Tibial nerve (tissue), 4 donors: Measurements from ENCODE around the gene PCBP1. TPM values are rescaled to one million over a fixed set of nuclear protein-coding genes. Genes with fewer than 3 reads are reported as not detected.

Experiments
- DNase-seq, 2 donors: peaks; one replicate each; pipeline ENCODE4 v3.0.0-alpha.2; 2019; ENCODE audit warnings: low spot score in 2 of 2
- H3K27ac ChIP-seq, 4 donors: fragments of 200-600 bp; sonication (generic) in 3 of 4; one replicate each; pipeline ENCODE4 v1.5.1; 2017 to 2019; ENCODE audit warnings: mild to moderate bottlenecking in 1 of 4
- H3K27me3 ChIP-seq, 2 donors: fragments of 200-600 bp; sonication (generic) in 1 of 2; one replicate each; pipeline versions ENCODE4 v1.5.1 to v1.6.0; 2017 to 2019
- H3K36me3 ChIP-seq, 3 donors: fragments of 200-600 bp; sonication (generic); one replicate each; pipeline ENCODE4 v1.5.1; 2018 to 2019
- H3K4me1 ChIP-seq, 4 donors: fragments of 200-600 bp; sonication (generic) in 3 of 4; one replicate each; pipeline ENCODE4 v1.5.1; 2017 to 2019
- H3K4me3 ChIP-seq, 4 donors: fragments of 200-600 bp; sonication (generic) in 3 of 4; one replicate each; pipeline ENCODE4 v1.5.1; 2017 to 2019; ENCODE audit warnings: mild to moderate bottlenecking in 1 of 4, moderate library complexity in 1 of 4
- H3K9me3 ChIP-seq, 4 donors: fragments of 200-600 bp; sonication (generic) in 3 of 4; one replicate each; pipeline ENCODE4 v1.5.1; 2017 to 2019
- EP300 ChIP-seq, 2 donors: sonication (generic); formaldehyde crosslinking; IDR thresholded peaks; one replicate each; pipeline ENCODE4 v1.6.1; 2017; ENCODE audit warnings: antibody characterized with exemption in 2 of 2, mild to moderate bottlenecking in 1 of 2
- POLR2A ChIP-seq, 2 donors: fragments of 450-650 bp; IDR thresholded peaks; one replicate each; pipeline ENCODE4 v1.6.1; 2017; ENCODE audit warnings: antibody characterized with exemption in 2 of 2, mild to moderate bottlenecking in 2 of 2, moderate library complexity in 2 of 2
- WGBS, 2 donors: methylation state at CpG; one replicate each; pipeline ENCODE4 v1.1.5; 2018; 5-methylcytosine and 5-hydroxymethylcytosine counted together
- total RNA-seq, 4 donors: library from RNA; depleted of rRNA; stranded (reverse); fragments of >200 nt; gene quantifications; one replicate each; pipeline ENCODE4 v1.1.0, GENCODE V29; 2016
- TF ChIP-seq, protein P1 (sequence below), 5 experiments: fragments of 200-600 bp in 3 of 5; fragments of 450-650 bp in 2 of 5; sonication (generic) in 3 of 5; IDR thresholded peaks; one replicate each; pipeline ENCODE4 v1.5.1; 2016 to 2019; ENCODE audit warnings: antibody characterized with exemption in 5 of 5, mild to moderate bottlenecking in 3 of 5, moderate library complexity in 2 of 5

The PCBP1 gene
- total RNA-seq, 4 donors from 2014 or later = 157 to 203 (median 188) TPM

DNA sequence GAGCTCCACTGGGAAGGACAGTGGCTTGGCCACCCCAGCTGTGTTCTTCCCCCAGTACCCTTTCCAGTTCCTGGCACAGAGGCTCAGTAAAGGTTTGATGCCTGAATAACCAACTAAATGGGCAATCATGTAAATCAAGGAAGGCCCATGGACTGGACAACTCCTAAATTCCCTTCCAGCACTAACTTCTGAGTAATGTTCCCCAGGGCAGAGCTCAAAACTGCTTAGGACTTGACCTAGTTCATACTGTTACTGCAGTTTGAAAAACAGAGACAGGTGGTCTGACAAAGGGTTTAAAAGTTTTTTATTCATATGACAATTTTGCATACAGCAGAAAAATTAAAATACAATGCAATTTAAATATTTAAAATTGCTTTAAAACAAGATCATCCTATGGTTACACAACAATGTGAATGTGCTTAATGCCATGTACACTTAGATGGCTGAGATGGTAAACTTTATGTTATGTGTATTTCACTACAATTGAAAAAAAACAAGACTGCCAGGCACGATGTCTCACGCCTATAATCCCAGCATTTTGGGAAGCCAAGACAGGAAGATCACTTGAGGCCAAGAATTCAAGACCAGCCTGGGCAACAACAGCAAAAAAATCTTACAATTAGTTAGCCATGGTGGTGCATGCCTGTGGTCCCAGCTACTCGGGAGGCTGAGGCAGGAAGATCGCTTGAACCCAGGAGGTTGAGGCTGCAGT lies 26.2 kb downstream of the PCBP1 start:
- no peak for TF ChIP-seq POLR2A (IDR thresholded peaks at IDR 0.05)
- TF ChIP-seq EP300 (IDR thresholded peaks at IDR 0.05) = no peak
- TF ChIP-seq, protein P1, sequence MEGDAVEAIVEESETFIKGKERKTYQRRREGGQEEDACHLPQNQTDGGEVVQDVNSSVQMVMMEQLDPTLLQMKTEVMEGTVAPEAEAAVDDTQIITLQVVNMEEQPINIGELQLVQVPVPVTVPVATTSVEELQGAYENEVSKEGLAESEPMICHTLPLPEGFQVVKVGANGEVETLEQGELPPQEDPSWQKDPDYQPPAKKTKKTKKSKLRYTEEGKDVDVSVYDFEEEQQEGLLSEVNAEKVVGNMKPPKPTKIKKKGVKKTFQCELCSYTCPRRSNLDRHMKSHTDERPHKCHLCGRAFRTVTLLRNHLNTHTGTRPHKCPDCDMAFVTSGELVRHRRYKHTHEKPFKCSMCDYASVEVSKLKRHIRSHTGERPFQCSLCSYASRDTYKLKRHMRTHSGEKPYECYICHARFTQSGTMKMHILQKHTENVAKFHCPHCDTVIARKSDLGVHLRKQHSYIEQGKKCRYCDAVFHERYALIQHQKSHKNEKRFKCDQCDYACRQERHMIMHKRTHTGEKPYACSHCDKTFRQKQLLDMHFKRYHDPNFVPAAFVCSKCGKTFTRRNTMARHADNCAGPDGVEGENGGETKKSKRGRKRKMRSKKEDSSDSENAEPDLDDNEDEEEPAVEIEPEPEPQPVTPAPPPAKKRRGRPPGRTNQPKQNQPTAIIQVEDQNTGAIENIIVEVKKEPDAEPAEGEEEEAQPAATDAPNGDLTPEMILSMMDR (IDR thresholded peaks at IDR 0.05) = no peak
- Histone ChIP-seq H3K4me3 (no peak overlapping the region), H3K9me3 (no peaks in the 10 kb centered on the region), H3K36me3 (no peaks in the 10 kb centered on the region), H3K4me1 (peaks cover 0 to 47% (median 24%) of the 10 kb centered on the region in 4 donors), H3K27me3 (no peaks in the 10 kb centered on the region), H3K27ac (peak overlapping the region in 2 of 4 donors; percentile 68 to 71)
- no peak for DNase-seq
- 77 to 84% methylated on average over 4 of the region's 4 CpGs for WGBS, 2 donors

DNA sequence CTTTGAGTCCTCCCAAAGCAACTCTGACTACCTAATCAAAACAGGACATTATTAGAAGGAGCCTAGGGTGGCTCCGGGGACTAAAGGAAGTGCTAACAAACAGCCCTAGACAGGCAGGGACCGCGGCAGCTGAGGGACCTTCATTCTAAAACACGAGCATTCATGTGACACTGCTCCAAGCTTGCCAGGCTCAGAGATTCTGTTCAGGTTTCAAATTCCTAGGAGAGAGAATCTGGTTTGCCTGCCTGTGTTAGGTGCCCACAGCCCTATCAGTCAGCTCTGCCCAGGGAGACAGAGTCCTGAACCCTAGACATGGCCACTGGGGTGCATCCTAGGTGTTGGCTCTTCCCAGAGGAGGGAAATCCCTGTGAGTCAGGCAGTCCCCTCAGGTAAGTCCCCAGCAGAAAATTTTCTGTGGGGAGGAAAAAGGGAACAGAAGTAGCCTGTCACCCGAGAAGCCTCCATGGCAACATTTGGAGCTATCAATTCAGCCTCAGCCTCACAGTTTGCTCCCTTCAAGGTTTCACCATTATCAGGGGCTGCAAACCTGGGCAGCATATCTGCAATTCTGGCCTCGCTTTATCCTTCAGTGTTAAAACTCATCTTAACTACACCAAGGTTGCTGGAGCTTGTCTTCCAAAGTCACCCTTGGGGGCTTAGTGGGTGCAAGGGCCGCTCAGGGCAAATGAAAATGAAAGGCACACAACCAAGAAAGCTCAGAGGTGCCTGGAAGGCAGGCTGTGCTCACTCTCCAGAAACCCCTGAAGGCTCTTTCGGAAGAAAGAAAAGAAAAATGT lies 28.6 kb downstream of the PCBP1 start:
- no peak overlapping the region for H3K4me3 ChIP-seq
- H3K36me3 ChIP-seq = no peaks in the 10 kb centered on the region
- peak overlapping the region in 3 of 4 donors; percentile 52 to 72 (median 70) for H3K27ac ChIP-seq
- 59 to 60% methylated on average over 8 of the region's 8 CpGs for WGBS, 2 donors
- H3K4me1 ChIP-seq = peaks cover 0 to 41% (median 24%) of the 10 kb centered on the region in 4 donors
- DNase-seq = no peak
- TF ChIP-seq EP300 (IDR thresholded peaks at IDR 0.05) (no peak), POLR2A (IDR thresholded peaks at IDR 0.05) (no peak)
- TF ChIP-seq, protein P1 (IDR thresholded peaks at IDR 0.05) = no peak
- H3K27me3 ChIP-seq = no peaks in the 10 kb centered on the region
- H3K9me3 ChIP-seq = no peaks in the 10 kb centered on the region

DNA sequence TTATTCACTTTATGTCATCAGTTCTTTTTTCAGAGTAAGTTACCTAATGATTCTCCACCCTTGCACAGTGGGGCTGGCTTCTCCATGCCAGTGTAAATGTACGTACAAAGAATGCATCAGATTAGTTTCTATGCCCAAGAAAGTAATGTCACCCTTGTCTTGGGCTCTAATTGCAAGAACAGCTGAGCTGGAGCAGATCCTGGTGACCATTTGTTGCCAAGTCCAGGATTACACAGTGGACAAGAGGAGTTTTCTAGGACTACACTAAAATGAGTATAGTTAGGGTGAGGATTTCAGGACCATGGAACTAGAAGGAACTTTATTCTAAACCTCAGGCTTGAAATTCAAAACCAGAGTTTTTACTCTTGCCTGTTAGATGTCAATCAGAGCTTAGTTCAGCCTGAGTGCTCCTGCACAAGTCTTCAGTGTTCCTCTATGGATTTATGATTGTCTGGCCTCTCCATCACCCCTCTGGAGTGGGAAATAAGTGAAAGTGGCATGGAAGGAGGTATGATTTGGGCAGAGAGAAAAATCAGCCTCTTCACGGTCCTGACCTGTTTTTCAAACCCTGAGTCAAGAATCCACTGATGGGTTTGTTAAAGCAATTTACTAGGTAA lies 29.8 kb downstream of the PCBP1 start:
- WGBS, 2 donors = 59 to 60% methylated on average over 2 of the region's 2 CpGs
- Histone ChIP-seq H3K4me1 (peaks cover 0 to 39% (median 20%) of the 10 kb centered on the region in 4 donors), H3K4me3 (no peak overlapping the region), H3K9me3 (no peaks in the 10 kb centered on the region), H3K27ac (peak overlapping the region in 2 of 4 donors; percentile 62 to 72), H3K36me3 (no peaks in the 10 kb centered on the region), H3K27me3 (no peaks in the 10 kb centered on the region)
- TF ChIP-seq, protein P1 (IDR thresholded peaks at IDR 0.05) = no peak
- DNase-seq = no peak

DNA sequence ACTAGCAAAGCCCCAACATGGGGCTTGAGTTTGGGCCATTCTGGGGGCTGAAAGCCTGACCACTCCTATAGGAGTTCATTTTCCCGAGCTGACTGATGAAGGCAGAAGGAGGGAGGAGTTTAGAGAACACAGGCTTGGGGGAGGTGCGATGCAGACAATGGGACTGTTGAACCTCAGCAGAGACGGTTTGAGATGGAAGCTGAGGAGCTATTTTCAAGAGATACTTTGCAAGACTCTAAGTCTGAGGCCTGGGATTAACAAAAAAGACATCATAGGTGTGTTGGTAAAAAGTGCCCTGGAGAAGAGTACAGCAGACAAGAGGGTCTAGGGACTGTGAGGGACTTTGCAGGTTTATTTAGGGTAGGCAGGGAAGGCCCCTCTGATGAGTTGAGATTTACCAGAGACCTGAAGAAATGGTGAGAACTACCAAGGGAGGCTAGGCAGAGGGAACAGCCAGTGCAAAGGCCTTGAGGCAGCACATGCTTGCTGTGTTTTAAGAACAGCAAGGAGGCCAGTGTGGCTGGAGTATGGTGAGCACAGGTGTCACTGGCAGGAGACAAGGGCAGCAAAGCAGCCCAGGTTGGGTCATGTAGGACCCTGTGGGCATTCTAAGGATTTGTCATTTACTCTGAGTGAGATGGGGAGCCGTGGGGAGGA lies 31.6 kb downstream of the PCBP1 start:
- Histone ChIP-seq H3K36me3 (no peaks in the 10 kb centered on the region), H3K27me3 (no peaks in the 10 kb centered on the region), H3K27ac (peak overlapping the region in 3 of 4 donors; percentile 46 to 75 (median 69)), H3K4me1 (peaks cover 0 to 41% (median 22%) of the 10 kb centered on the region in 4 donors), H3K9me3 (no peaks in the 10 kb centered on the region), H3K4me3 (no peak overlapping the region)
- WGBS, 2 donors = 29 to 39% methylated on average over 4 of the region's 4 CpGs
- TF ChIP-seq, protein P1 (IDR thresholded peaks at IDR 0.05) = no peak
- TF ChIP-seq EP300 (IDR thresholded peaks at IDR 0.05) = no peak
- no peak for TF ChIP-seq POLR2A (IDR thresholded peaks at IDR 0.05)
- DNase-seq = no peak
